Uterus (tissue), 4 donors: ENCODE measurements around the gene GPR55. TPM values are rescaled to one million over a fixed set of nuclear protein-coding genes. Genes with fewer than 3 reads are reported as not detected.

Experiments
- DNase-seq, 2 donors: peaks; one replicate each; pipeline ENCODE4 v3.0.0-alpha.2; 2019 to 2020
- H3K27ac ChIP-seq, 2 donors: fragments of 200-600 bp; sonication (generic); 1 replicate in 1 of 2; 2 replicates in 1 of 2; pipeline ENCODE4 v1.5.1; 2016 to 2018
- H3K27me3 ChIP-seq, 2 donors: fragments of 200-600 bp; sonication (generic); one replicate each; pipeline ENCODE4 v1.5.1; 2018 to 2019; ENCODE audit warnings: control low read depth in 1 of 2
- H3K36me3 ChIP-seq, 2 donors: fragments of 200-600 bp; sonication (generic); one replicate each; pipeline ENCODE4 v1.5.1; 2019; ENCODE audit warnings: control low read depth in 1 of 2
- H3K4me1 ChIP-seq, 2 donors: fragments of 200-600 bp; sonication (generic); one replicate each; pipeline ENCODE4 v1.5.1; 2018 to 2019; ENCODE audit warnings: control low read depth in 1 of 2
- H3K4me3 ChIP-seq, 2 donors: fragments of 200-600 bp; sonication (generic); 1 replicate in 1 of 2; 2 replicates in 1 of 2; pipeline ENCODE4 v1.5.1; 2018 to 2019; ENCODE audit warnings: mild to moderate bottlenecking in 1 of 2
- H3K9me3 ChIP-seq, 2 donors: fragments of 200-600 bp; sonication (generic); one replicate each; pipeline ENCODE4 v1.5.1; 2019; ENCODE audit warnings: control low read depth in 1 of 2
- POLR2A ChIP-seq, 2 donors: fragments of 450-650 bp; IDR thresholded peaks; one replicate each; pipeline ENCODE4 v1.6.1; 2016; ENCODE audit warnings: antibody characterized with exemption in 2 of 2, mild to moderate bottlenecking in 1 of 2, moderate library complexity in 1 of 2
- intact Hi-C: fragments of 100-400 bp; cut with DNase I; formaldehyde crosslinking; loops from one replicate; pipeline ENCODE4 v1.15.1; 2023; ENCODE audit warnings: low total_unique reads
- total RNA-seq, 4 donors: library from RNA; depleted of rRNA in 3 of 4; stranded (reverse); fragments of >200 nt in 3 of 4; gene quantifications; one replicate each; pipeline versions ENCODE4 v1.1.0 to v1.2.4, GENCODE V29; 2014 to 2023
- TF ChIP-seq, protein P1 (sequence below), 4 experiments: fragments of 200-600 bp in 2 of 4; fragments of 450-650 bp in 2 of 4; sonication (generic) in 2 of 4; IDR thresholded peaks; one replicate each; pipeline ENCODE4 v1.5.1; 2016 to 2019; ENCODE audit warnings: antibody characterized with exemption in 4 of 4, mild to moderate bottlenecking in 2 of 4, moderate library complexity in 1 of 4
- donor health status: DM: yes; HTN: yes; CAD: no.

The GPR55 gene
- total RNA-seq, 4 donors from 2014 or later = not detected

DNA sequence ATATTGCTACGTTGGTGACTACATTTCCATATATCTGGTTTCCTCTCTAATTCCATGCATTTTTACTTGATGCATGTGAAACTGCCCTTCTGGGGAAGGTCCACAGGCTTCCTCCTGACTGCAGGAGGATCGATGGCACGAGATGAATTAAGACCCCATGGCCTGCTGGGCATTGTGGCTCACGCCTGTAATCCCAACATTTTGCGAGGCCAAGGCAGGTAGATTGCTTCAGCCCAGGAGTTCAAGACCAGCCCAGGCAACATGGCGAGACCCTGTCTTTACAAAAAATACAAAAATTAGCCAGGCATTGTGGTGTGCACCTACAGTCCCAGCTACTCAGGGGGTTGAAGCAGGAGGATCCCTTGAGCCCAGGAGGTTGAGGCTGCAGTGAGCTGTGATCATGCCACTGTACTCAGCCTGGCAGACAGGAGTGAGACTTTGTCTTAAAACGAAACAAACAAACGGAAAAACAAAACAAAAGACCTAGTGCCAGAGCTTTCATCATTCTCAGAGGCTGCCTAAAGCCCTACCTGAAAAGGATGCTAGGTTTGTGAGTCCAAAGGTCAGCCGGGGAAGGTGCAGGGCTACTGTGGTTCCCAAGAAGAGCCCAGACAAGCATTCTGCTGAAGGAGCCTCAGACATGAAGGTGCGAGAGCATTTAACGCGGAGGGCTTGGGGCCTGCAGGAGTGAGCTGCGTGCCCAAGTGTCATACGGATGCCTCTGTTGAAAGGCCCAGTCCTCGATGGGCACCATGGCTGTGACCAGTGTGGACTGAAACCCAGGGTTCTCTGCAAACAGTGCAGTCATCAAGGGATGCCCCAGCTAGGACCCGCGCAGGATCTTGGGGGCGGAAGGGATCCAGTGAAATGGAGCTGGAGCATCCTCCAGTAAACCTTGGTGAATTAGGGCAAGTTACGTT, 21.6 kb downstream of the GPR55 start:
- no peaks in the 10 kb centered on the region for H3K4me1 ChIP-seq
- DNase-seq = peak in 1 of 2 donors; percentile 6
- intact Hi-C loops = no loop called here
- TF ChIP-seq POLR2A (IDR thresholded peaks at IDR 0.05) = no peak
- TF ChIP-seq, protein P1, sequence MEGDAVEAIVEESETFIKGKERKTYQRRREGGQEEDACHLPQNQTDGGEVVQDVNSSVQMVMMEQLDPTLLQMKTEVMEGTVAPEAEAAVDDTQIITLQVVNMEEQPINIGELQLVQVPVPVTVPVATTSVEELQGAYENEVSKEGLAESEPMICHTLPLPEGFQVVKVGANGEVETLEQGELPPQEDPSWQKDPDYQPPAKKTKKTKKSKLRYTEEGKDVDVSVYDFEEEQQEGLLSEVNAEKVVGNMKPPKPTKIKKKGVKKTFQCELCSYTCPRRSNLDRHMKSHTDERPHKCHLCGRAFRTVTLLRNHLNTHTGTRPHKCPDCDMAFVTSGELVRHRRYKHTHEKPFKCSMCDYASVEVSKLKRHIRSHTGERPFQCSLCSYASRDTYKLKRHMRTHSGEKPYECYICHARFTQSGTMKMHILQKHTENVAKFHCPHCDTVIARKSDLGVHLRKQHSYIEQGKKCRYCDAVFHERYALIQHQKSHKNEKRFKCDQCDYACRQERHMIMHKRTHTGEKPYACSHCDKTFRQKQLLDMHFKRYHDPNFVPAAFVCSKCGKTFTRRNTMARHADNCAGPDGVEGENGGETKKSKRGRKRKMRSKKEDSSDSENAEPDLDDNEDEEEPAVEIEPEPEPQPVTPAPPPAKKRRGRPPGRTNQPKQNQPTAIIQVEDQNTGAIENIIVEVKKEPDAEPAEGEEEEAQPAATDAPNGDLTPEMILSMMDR (IDR thresholded peaks at IDR 0.05) = no peak
- no peak overlapping the region for H3K4me3 ChIP-seq
- H3K36me3 ChIP-seq = no peaks in the 10 kb centered on the region
- no peaks in the 10 kb centered on the region for H3K27me3 ChIP-seq
- H3K9me3 ChIP-seq = no peaks in the 10 kb centered on the region
- no peak overlapping the region for H3K27ac ChIP-seq

DNA sequence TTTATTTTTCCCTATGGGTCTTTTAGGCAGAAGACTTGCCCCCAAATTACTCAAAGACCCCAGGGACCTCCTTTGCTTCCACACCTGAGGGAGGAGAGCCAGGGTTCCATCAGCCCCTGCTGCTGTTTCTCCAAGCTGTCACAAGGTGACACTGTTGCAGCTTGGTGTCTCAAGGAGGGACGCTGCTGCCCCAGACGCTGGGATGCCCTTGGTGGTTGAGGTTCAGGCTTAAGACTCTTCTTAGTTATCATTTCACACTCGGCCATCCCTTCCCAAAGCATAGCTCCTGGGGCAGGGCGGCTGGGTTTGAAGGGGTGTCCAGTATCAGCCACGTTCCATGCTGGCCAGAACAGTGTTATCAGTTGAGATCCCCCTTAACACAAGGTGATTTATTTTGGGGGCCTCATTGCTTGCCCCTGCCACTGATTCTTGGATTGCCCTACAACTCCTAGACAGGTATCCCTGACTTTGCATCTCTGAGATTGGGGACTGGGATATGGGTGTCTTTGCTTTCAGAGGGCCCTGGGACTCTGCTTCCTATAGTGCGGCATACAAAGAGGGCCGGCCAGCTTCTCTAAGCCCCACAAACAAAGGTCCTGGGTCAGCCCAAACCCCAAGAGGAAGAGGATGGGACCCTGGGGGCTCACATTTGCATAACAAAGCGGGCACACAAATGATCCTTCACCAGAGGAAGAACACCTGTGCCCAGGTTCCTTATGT, 22.7 kb downstream of the GPR55 start:
- Histone ChIP-seq H3K4me1 (no peaks in the 10 kb centered on the region), H3K27ac (no peak overlapping the region), H3K4me3 (no peak overlapping the region), H3K27me3 (no peaks in the 10 kb centered on the region), H3K36me3 (no peaks in the 10 kb centered on the region), H3K9me3 (no peaks in the 10 kb centered on the region)
- DNase-seq = peak in 1 of 2 donors; percentile 17
- intact Hi-C loops = no loop called here
- TF ChIP-seq POLR2A (IDR thresholded peaks at IDR 0.05) = no peak
- TF ChIP-seq, protein P1 (IDR thresholded peaks at IDR 0.05) = no peak

DNA sequence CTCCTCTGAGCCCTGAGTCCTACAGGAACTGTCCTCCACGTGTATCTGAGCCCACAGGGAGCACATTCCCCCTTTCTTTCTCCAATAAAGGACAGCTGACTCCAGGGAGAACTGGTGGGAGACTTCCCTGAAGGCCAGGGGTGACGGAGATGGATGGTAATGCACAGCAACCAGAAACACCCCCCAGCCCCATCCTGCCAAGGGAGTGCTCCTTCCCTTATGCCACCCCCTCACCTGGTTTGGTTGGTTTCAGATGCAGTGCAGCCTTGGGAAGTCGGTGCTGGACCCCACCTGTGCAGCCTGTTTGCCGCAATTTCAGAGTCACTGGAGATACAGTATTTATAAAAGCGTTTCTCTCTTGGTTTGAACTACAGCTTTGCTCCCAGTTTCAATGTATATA, 24.0 kb downstream of the GPR55 start:
- TF ChIP-seq POLR2A (IDR thresholded peaks at IDR 0.05) = no peak
- TF ChIP-seq, protein P1 (IDR thresholded peaks at IDR 0.05) = no peak
- H3K4me3 ChIP-seq = no peak overlapping the region
- no peaks in the 10 kb centered on the region for H3K36me3 ChIP-seq
- H3K27me3 ChIP-seq = no peaks in the 10 kb centered on the region
- DNase-seq = peak in 1 of 2 donors; percentile 1
- intact Hi-C loops = no loop called here
- no peaks in the 10 kb centered on the region for H3K4me1 ChIP-seq
- H3K27ac ChIP-seq = no peak overlapping the region
- no peaks in the 10 kb centered on the region for H3K9me3 ChIP-seq

DNA sequence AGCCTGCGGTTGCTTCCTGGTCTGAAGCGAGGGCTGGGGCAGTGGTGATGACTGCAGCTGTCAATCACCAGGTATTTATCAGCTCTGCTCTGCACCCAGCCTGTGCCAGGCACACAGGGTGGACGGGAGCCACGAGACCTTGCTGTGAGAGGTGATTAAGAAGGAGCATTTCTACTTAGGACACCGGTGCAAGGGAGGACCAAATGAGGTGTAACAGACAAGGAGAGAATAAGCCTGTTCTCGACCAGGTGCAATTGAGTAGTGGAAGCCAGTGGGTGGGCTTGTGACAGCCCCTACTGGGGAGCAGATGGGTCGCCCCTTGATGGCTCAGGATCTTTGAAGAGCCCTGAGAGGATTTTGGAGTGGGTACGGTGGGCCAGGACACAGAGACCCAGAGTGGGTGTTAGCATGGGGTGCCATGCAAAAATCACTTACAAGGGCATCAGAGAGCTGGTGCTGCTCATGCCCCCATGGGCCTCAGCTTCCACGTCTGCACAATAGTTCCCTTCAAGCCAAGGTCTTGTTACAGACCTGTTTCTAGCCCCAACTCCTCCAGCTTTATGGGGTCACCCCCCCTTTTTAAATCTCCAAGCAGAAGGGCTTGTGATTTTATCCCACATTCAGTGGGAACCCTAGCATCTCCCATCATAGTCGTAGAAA, 24.6 kb downstream of the GPR55 start:
- TF ChIP-seq POLR2A (IDR thresholded peaks at IDR 0.05) = no peak
- TF ChIP-seq, protein P1 (IDR thresholded peaks at IDR 0.05) = no peak
- no peaks in the 10 kb centered on the region for H3K9me3 ChIP-seq
- H3K27ac ChIP-seq = no peak overlapping the region
- no peaks in the 10 kb centered on the region for H3K4me1 ChIP-seq
- H3K4me3 ChIP-seq = no peak overlapping the region
- DNase-seq = peak in 1 of 2 donors; percentile 6
- intact Hi-C loops = no loop called here
- H3K36me3 ChIP-seq = no peaks in the 10 kb centered on the region
- H3K27me3 ChIP-seq = no peaks in the 10 kb centered on the region
